Calu3 (cell line): Measurements from ENCODE around the gene FGF3. TPM values are rescaled to one million over a fixed set of nuclear protein-coding genes. Genes with fewer than 3 reads are reported as not detected.

Experiments
- BruUV-seq: library from RNA; stranded (reverse); fragments of 400-500 nt; replicated peaks from 2 replicates; lab custom pipeline; 2021; lab: Mats Ljungman, UMichigan
- CTCF ChIA-PET: fragments of 300-600 bp; sonication (Branson Sonifier 250); formaldehyde crosslinking; loops from one replicate; lab custom pipeline; 2022; ENCODE audit warnings: antibody characterized with exemption; lab: Charles Lee
- DNase-seq: peaks from one replicate; pipeline ENCODE4 v3.0.0; 2022
- H3K27ac Mint-ChIP-seq: one replicate; pipeline ENCODE4 v1.8.0; 2022; ENCODE audit warnings: mixed read lengths; ENCODE audit not compliant: unreplicated experiment
- H3K27me3 Mint-ChIP-seq: one replicate; pipeline ENCODE4 v1.8.0; 2022; ENCODE audit warnings: mixed read lengths; ENCODE audit not compliant: unreplicated experiment
- H3K36me3 Mint-ChIP-seq: one replicate; pipeline ENCODE4 v1.8.0; 2022; ENCODE audit warnings: mild to moderate bottlenecking, moderate library complexity, mixed read lengths; ENCODE audit not compliant: insufficient read depth, unreplicated experiment
- H3K4me1 Mint-ChIP-seq: one replicate; pipeline ENCODE4 v1.8.0; 2022; ENCODE audit warnings: mild to moderate bottlenecking, low read depth, mixed read lengths; ENCODE audit not compliant: unreplicated experiment
- H3K4me3 Mint-ChIP-seq: one replicate; pipeline ENCODE4 v1.8.0; 2022; ENCODE audit warnings: mild to moderate bottlenecking, low read depth, moderate library complexity, mixed read lengths; ENCODE audit not compliant: unreplicated experiment
- H3K9me3 Mint-ChIP-seq: one replicate; pipeline ENCODE4 v1.8.0; 2022; ENCODE audit warnings: low read depth, mixed read lengths; ENCODE audit not compliant: unreplicated experiment
- CTCF ChIP-seq: fragments of 200-600 bp; IDR thresholded peaks from one replicate; pipeline ENCODE4 v1.8.0; 2022; ENCODE audit warnings: antibody characterized with exemption; ENCODE audit not compliant: unreplicated experiment
- intact Hi-C: fragments of 100-400 bp; cut with micrococcal nuclease; formaldehyde crosslinking; loops from one replicate; pipeline ENCODE4 v1.10.0; 2022; ENCODE audit not compliant: unreplicated experiment
- total RNA-seq: library from RNA; stranded (reverse); gene quantifications from 2 replicates; pipeline ENCODE4 v1.2.3, GENCODE V29; 2022

Gene FGF3
- total RNA-seq, 1 experiment from 2014 or later = not detected

GRCh38 chr11:69814411-69814810 lies 4.8 kb downstream of the FGF3 start:
- no TSS peak for BruUV-seq
- no peaks in the 10 kb centered on the region for H3K36me3 Mint-ChIP-seq
- H3K9me3 Mint-ChIP-seq = peaks cover 5% of the 10 kb centered on the region
- no peak for DNase-seq
- H3K4me1 Mint-ChIP-seq = no peaks in the 10 kb centered on the region
- CTCF ChIA-PET = no interaction called here
- TF ChIP-seq CTCF = no peak
- peaks cover 63% of the 10 kb centered on the region for H3K27me3 Mint-ChIP-seq
- no peak overlapping the region for H3K27ac Mint-ChIP-seq
- no peak overlapping the region for H3K4me3 Mint-ChIP-seq
- intact Hi-C loops = no loop called here

GRCh38 chr11:69813839-69814238 lies 5.4 kb downstream of the FGF3 start:
- DNase-seq = no peak
- no peaks in the 10 kb centered on the region for H3K36me3 Mint-ChIP-seq
- peaks cover 63% of the 10 kb centered on the region for H3K27me3 Mint-ChIP-seq
- no peak overlapping the region for H3K4me3 Mint-ChIP-seq
- H3K27ac Mint-ChIP-seq = no peak overlapping the region
- CTCF ChIA-PET = interaction anchor here (1.1 kb wide), 1 partner anchor 11 kb away, joined by 4 read pairs; no protein-coding TSS in a partner anchor
- peaks cover 5% of the 10 kb centered on the region for H3K9me3 Mint-ChIP-seq
- intact Hi-C loops = no loop called here
- TF ChIP-seq CTCF = no peak
- H3K4me1 Mint-ChIP-seq = no peaks in the 10 kb centered on the region
- BruUV-seq = no TSS peak

GRCh38 chr11:69812946-69813345 lies 6.3 kb downstream of the FGF3 start:
- Mint-ChIP-seq H3K36me3 (no peaks in the 10 kb centered on the region), H3K9me3 (peaks cover 5% of the 10 kb centered on the region), H3K27me3 (peaks cover 68% of the 10 kb centered on the region), H3K4me3 (no peak overlapping the region), H3K4me1 (no peaks in the 10 kb centered on the region), H3K27ac (no peak overlapping the region)
- intact Hi-C loops = no loop called here
- CTCF ChIA-PET = interaction anchor here (1.1 kb wide), 1 partner anchor 12 kb away, joined by 4 read pairs; no protein-coding TSS in a partner anchor
- no peak for TF ChIP-seq CTCF
- BruUV-seq = no TSS peak
- no peak for DNase-seq

- DNase-seq = no peak
- Mint-ChIP-seq H3K4me1 (no peaks in the 10 kb centered on the region), H3K27ac (no peak overlapping the region), H3K9me3 (peaks cover 5% of the 10 kb centered on the region), H3K36me3 (no peaks in the 10 kb centered on the region), H3K4me3 (no peak overlapping the region), H3K27me3 (peaks cover 75% of the 10 kb centered on the region)
- no TSS peak for BruUV-seq
- intact Hi-C loops = no loop called here
- no peak for TF ChIP-seq CTCF
- CTCF ChIA-PET = no interaction called here
Measured at GRCh38 chr11:69812256-69812655, 7.0 kb downstream of the FGF3 start.
